ENCODE data around the gene TMEM94. TPM values are rescaled to one million over a fixed set of nuclear protein-coding genes. Genes with fewer than 3 reads are reported as not detected.

The TMEM94 gene
- total and polyA plus RNA-seq, 2 of the 13 experiments (the other 11 are each of a cell fraction or from before 2014, with no cell fraction given), result 32.6 to 134 TPM

DNA sequence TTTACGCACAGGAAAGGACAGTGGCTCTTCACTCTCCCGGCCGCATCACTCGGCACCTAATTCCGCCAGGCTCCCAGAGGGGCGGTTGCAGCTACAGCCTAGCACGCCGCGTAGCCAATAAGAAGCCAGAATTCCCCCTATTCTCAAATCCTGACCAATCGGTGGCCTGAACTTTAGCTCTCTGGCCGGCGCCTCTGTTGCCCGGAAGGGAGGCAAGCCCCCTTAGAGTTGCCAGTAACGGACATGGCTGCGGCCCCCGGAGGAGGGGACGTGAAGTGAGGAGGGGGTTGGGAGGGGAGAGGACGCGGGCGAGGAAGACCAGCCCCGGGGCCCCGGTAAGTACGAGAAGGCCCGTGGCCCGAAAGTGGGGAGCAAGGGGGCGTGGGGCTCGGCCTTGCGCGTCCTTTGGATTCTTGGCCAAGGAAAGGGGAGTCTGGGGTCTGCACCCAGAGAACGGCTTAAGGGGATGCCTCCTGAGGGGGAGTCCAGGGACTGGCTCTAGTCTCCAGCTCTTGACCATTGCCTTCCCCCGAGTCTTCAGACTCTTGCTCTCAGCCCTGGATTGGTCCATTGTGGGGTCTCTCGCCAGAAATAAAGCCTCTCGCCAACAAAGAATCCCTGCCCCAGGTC is at the start of gene TMEM94 (continued):
- no peak for TF ChIP-seq HMG20A (CRISPR knock-in tag; IDR thresholded peaks at IDR 0.05; ENCODE audit: borderline replicate concordance)
- no peak for TF ChIP-seq FOXP1 (IDR thresholded peaks at IDR 0.05)
- 0 out of 2 replicates have a peak, but pooled peaks have one; percentile 20 for TF ChIP-seq FOXP1 (CRISPR knock-in tag; IDR thresholded peaks at IDR 0.05)
- no peak for TF ChIP-seq ZNF263 (CRISPR knock-in tag; IDR thresholded peaks at IDR 0.05)
- 0 out of 2 replicates have a peak, but pooled peaks have one; percentile 34 for TF ChIP-seq ZNF235 (CRISPR knock-in tag; IDR thresholded peaks at IDR 0.05; ENCODE audit: borderline replicate concordance)
- TF ChIP-seq, protein P1, sequence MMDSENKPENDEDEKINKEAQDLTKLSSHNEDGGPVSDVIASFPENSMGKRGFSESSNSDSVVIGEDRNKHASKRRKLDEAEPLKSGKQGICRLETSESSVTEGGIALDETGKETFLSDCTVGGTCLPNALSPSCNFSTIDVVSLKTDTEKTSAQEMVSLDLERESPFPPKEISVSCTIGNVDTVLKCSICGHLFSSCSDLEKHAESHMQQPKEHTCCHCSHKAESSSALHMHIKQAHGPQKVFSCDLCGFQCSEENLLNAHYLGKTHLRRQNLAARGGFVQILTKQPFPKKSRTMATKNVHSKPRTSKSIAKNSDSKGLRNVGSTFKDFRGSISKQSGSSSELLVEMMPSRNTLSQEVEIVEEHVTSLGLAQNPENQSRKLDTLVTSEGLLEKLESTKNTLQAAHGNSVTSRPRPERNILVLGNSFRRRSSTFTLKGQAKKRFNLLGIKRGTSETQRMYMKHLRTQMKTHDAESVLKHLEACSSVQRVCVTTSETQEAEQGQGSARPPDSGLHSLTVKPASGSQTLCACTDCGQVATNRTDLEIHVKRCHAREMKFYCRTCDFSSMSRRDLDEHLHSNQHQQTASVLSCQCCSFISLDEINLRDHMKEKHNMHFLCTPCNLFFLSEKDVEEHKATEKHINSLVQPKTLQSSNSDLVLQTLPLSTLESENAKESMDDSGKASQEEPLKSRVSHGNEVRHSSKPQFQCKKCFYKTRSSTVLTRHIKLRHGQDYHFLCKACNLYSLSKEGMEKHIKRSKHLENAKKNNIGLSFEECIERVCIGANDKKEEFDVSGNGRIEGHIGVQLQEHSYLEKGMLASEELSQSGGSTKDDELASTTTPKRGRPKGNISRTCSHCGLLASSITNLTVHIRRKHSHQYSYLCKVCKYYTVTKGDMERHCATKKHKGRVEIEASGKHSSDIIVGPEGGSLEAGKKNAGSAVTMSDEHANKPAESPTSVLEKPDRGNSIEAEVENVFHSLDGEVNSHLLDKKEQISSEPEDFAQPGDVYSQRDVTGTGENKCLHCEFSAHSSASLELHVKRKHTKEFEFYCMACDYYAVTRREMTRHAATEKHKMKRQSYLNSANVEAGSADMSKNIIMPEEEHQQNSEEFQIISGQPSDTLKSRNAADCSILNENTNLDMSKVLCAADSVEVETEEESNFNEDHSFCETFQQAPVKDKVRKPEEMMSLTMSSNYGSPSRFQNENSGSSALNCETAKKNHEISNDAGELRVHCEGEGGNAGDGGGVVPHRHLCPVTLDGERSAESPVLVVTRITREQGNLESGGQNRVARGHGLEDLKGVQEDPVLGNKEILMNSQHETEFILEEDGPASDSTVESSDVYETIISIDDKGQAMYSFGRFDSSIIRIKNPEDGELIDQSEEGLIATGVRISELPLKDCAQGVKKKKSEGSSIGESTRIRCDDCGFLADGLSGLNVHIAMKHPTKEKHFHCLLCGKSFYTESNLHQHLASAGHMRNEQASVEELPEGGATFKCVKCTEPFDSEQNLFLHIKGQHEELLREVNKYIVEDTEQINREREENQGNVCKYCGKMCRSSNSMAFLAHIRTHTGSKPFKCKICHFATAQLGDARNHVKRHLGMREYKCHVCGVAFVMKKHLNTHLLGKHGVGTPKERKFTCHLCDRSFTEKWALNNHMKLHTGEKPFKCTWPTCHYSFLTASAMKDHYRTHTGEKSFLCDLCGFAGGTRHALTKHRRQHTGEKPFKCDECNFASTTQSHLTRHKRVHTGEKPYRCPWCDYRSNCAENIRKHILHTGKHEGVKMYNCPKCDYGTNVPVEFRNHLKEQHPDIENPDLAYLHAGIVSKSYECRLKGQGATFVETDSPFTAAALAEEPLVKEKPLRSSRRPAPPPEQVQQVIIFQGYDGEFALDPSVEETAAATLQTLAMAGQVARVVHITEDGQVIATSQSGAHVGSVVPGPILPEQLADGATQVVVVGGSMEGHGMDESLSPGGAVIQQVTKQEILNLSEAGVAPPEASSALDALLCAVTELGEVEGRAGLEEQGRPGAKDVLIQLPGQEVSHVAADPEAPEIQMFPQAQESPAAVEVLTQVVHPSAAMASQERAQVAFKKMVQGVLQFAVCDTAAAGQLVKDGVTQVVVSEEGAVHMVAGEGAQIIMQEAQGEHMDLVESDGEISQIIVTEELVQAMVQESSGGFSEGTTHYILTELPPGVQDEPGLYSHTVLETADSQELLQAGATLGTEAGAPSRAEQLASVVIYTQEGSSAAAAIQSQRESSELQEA (CRISPR knock-in tag; IDR thresholded peaks at IDR 0.05; ENCODE audit: not compliant biosample characterization), result peak; percentile 30
- no peak for TF ChIP-seq ZNF329 (CRISPR knock-in tag; IDR thresholded peaks at IDR 0.05; ENCODE audit: low read depth)
- TF ChIP-seq, protein P2, sequence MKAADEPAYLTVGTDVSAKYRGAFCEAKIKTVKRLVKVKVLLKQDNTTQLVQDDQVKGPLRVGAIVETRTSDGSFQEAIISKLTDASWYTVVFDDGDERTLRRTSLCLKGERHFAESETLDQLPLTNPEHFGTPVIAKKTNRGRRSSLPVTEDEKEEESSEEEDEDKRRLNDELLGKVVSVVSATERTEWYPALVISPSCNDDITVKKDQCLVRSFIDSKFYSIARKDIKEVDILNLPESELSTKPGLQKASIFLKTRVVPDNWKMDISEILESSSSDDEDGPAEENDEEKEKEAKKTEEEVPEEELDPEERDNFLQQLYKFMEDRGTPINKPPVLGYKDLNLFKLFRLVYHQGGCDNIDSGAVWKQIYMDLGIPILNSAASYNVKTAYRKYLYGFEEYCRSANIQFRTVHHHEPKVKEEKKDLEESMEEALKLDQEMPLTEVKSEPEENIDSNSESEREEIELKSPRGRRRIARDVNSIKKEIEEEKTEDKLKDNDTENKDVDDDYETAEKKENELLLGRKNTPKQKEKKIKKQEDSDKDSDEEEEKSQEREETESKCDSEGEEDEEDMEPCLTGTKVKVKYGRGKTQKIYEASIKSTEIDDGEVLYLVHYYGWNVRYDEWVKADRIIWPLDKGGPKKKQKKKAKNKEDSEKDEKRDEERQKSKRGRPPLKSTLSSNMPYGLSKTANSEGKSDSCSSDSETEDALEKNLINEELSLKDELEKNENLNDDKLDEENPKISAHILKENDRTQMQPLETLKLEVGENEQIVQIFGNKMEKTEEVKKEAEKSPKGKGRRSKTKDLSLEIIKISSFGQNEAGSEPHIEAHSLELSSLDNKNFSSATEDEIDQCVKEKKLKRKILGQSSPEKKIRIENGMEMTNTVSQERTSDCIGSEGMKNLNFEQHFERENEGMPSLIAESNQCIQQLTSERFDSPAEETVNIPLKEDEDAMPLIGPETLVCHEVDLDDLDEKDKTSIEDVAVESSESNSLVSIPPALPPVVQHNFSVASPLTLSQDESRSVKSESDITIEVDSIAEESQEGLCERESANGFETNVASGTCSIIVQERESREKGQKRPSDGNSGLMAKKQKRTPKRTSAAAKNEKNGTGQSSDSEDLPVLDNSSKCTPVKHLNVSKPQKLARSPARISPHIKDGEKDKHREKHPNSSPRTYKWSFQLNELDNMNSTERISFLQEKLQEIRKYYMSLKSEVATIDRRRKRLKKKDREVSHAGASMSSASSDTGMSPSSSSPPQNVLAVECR (CRISPR knock-in tag; IDR thresholded peaks at IDR 0.05; ENCODE audit: borderline replicate concordance), result peak; percentile 84; the same call in 1 of the 2 replicates
- no peak for TF ChIP-seq ATRX (CRISPR knock-in tag; IDR thresholded peaks at IDR 0.05; ENCODE audit: borderline replicate concordance)
- peak; percentile 21; the same call in 1 of the 2 replicates for TF ChIP-seq YEATS4 (CRISPR knock-in tag; IDR thresholded peaks at IDR 0.05; ENCODE audit: borderline replicate concordance)
- no peak for TF ChIP-seq NCOA1 (CRISPR knock-in tag; IDR thresholded peaks at IDR 0.05)
- TF ChIP-seq ZSCAN30 (CRISPR knock-in tag; IDR thresholded peaks at IDR 0.05), result peak; percentile 94
- peak; percentile 60 for TF ChIP-seq PHF5A (CRISPR knock-in tag; IDR thresholded peaks at IDR 0.05; ENCODE audit: low read depth, unreplicated experiment)
- TF ChIP-seq ZNF713 (CRISPR knock-in tag; IDR thresholded peaks at IDR 0.05), result no peak
- TF ChIP-seq, protein P3, sequence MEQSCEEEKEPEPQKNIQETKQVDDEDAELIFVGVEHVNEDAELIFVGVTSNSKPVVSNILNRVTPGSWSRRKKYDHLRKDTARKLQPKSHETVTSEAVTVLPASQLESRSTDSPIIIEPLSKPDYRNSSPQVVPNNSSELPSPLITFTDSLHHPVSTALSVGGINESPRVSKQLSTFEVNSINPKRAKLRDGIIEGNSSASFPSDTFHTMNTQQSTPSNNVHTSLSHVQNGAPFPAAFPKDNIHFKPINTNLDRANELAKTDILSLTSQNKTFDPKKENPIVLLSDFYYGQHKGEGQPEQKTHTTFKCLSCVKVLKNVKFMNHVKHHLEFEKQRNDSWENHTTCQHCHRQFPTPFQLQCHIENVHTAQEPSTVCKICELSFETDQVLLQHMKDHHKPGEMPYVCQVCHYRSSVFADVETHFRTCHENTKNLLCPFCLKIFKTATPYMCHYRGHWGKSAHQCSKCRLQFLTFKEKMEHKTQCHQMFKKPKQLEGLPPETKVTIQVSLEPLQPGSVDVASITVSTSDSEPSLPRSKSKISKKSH (CRISPR knock-in tag; IDR thresholded peaks at IDR 0.05; ENCODE audit: borderline replicate concordance), result peak; percentile 28; the same call in 1 of the 2 replicates
- no peak; the same call in 1 of the 2 replicates for TF ChIP-seq ZNF724P (CRISPR knock-in tag; IDR thresholded peaks at IDR 0.05; ENCODE audit: borderline replicate concordance)

Data from HepG2 (cell line).